ENCODE measurements around the gene SLC39A11.

The SLC39A11 gene

GRCh38 chr17:72876413-72876812, 216.1 kb downstream of the SLC39A11 start:
- ATAC-seq (no peak), DNase-seq (ENCODE audit: low spot score in 2 of 2) (no peak)
- Mint-ChIP-seq H3K27ac (no peak overlapping the region), H3K4me1 (no peaks in the 10 kb centered on the region), H3K4me3 (no peak overlapping the region), H3K9me3 (peaks cover 14% of the 10 kb centered on the region), H3K36me3 (no peaks in the 10 kb centered on the region)

GRCh38 chr17:72875361-72875760, 217.1 kb downstream of the SLC39A11 start:
- no peak overlapping the region for H3K4me3 Mint-ChIP-seq
- H3K9me3 Mint-ChIP-seq: peaks cover 14% of the 10 kb centered on the region
- DNase-seq (ENCODE audit: low spot score in 2 of 2) (no peak), ATAC-seq (no peak)
- no peak overlapping the region for H3K27ac Mint-ChIP-seq
- no peaks in the 10 kb centered on the region for H3K4me1 Mint-ChIP-seq
- no peaks in the 10 kb centered on the region for H3K36me3 Mint-ChIP-seq

GRCh38 chr17:72872396-72872795, 220.1 kb downstream of the SLC39A11 start:
- DNase-seq (ENCODE audit: low spot score in 2 of 2) (no peak), ATAC-seq (no peak)
- Mint-ChIP-seq H3K9me3 (peaks cover 5% of the 10 kb centered on the region), H3K4me1 (peaks cover 8% of the 10 kb centered on the region), H3K27ac (no peak overlapping the region), H3K36me3 (no peaks in the 10 kb centered on the region), H3K4me3 (no peak overlapping the region)

GRCh38 chr17:72870367-72870985, 222.0 kb downstream of the SLC39A11 start:
- peaks cover 26% of the 10 kb centered on the region for H3K4me1 Mint-ChIP-seq
- H3K9me3 Mint-ChIP-seq: no peaks in the 10 kb centered on the region
- ATAC-seq (no peak), DNase-seq (ENCODE audit: low spot score in 2 of 2) (no peak)
- H3K4me3 Mint-ChIP-seq: no peak overlapping the region
- no peaks in the 10 kb centered on the region for H3K36me3 Mint-ChIP-seq
- H3K27ac Mint-ChIP-seq: no peak overlapping the region

- DNase-seq (ENCODE audit: low spot score in 2 of 2) (no peak), ATAC-seq (no peak)
- H3K9me3 Mint-ChIP-seq: no peaks in the 10 kb centered on the region
- no peak overlapping the region for H3K4me3 Mint-ChIP-seq
- no peaks in the 10 kb centered on the region for H3K36me3 Mint-ChIP-seq
- H3K4me1 Mint-ChIP-seq: peaks cover 35% of the 10 kb centered on the region
- no peak overlapping the region for H3K27ac Mint-ChIP-seq
These were observed 222.9 kb downstream of the SLC39A11 start for GRCh38 chr17:72869630-72870029.

GRCh38 chr17:72865954-72866353, 226.5 kb downstream of the SLC39A11 start:
- peaks cover 51% of the 10 kb centered on the region for H3K4me1 Mint-ChIP-seq
- no peak overlapping the region for H3K27ac Mint-ChIP-seq
- H3K4me3 Mint-ChIP-seq: no peak overlapping the region
- H3K9me3 Mint-ChIP-seq: no peaks in the 10 kb centered on the region
- DNase-seq (ENCODE audit: low spot score in 2 of 2): no peak
- no peak for ATAC-seq
- H3K36me3 Mint-ChIP-seq: no peaks in the 10 kb centered on the region

GRCh38 chr17:72863526-72864211, 228.8 kb downstream of the SLC39A11 start:
- ATAC-seq (peak; percentile 96), DNase-seq (ENCODE audit: low spot score in 2 of 2) (peak in 1 of 2 donors; percentile 51)
- Mint-ChIP-seq H3K4me3 (no peak overlapping the region), H3K27ac (no peak overlapping the region), H3K9me3 (no peaks in the 10 kb centered on the region), H3K36me3 (no peaks in the 10 kb centered on the region), H3K4me1 (peaks cover 51% of the 10 kb centered on the region)

GRCh38 chr17:72862276-72862999, 230.1 kb downstream of the SLC39A11 start:
- H3K4me3 Mint-ChIP-seq: no peak overlapping the region
- no peak for DNase-seq (ENCODE audit: low spot score in 2 of 2)
- no peak for ATAC-seq

GRCh38 chr17:72861811-72862210, 230.7 kb downstream of the SLC39A11 start:
- DNase-seq (ENCODE audit: low spot score in 2 of 2) (no peak), ATAC-seq (no peak)
- Mint-ChIP-seq H3K36me3 (no peaks in the 10 kb centered on the region), H3K9me3 (no peaks in the 10 kb centered on the region), H3K4me3 (no peak overlapping the region), H3K4me1 (peaks cover 37% of the 10 kb centered on the region), H3K27ac (no peak overlapping the region)

More at GRCh38 chr17:72862276-72862999, 230.1 kb downstream of the SLC39A11 start:
- no peaks in the 10 kb centered on the region for H3K9me3 Mint-ChIP-seq
- no peak overlapping the region for H3K27ac Mint-ChIP-seq
- H3K4me1 Mint-ChIP-seq: peaks cover 44% of the 10 kb centered on the region
- H3K36me3 Mint-ChIP-seq: no peaks in the 10 kb centered on the region

GRCh38 chr17:72860778-72861177, 231.7 kb downstream of the SLC39A11 start:
- no peak overlapping the region for H3K27ac Mint-ChIP-seq
- ATAC-seq (no peak), DNase-seq (ENCODE audit: low spot score in 2 of 2) (no peak)
- peaks cover 28% of the 10 kb centered on the region for H3K4me1 Mint-ChIP-seq
- H3K9me3 Mint-ChIP-seq: no peaks in the 10 kb centered on the region
- H3K36me3 Mint-ChIP-seq: no peaks in the 10 kb centered on the region
- H3K4me3 Mint-ChIP-seq: no peak overlapping the region

GRCh38 chr17:72858826-72859495, 233.5 kb downstream of the SLC39A11 start:
- Mint-ChIP-seq H3K27ac (no peak overlapping the region), H3K4me1 (peaks cover 10% of the 10 kb centered on the region), H3K36me3 (no peaks in the 10 kb centered on the region), H3K9me3 (no peaks in the 10 kb centered on the region), H3K4me3 (no peak overlapping the region)
- ATAC-seq (no peak), DNase-seq (ENCODE audit: low spot score in 2 of 2) (no peak)

GRCh38 chr17:72853440-72854415, 238.8 kb downstream of the SLC39A11 start:
- no peak overlapping the region for H3K4me3 Mint-ChIP-seq
- no peak for ATAC-seq
- no peaks in the 10 kb centered on the region for H3K9me3 Mint-ChIP-seq
- no peak for DNase-seq (ENCODE audit: low spot score in 2 of 2)
- peaks cover 5% of the 10 kb centered on the region for H3K4me1 Mint-ChIP-seq
- H3K36me3 Mint-ChIP-seq: peaks cover 5% of the 10 kb centered on the region
- no peak overlapping the region for H3K27ac Mint-ChIP-seq

- Mint-ChIP-seq H3K36me3 (peaks cover 5% of the 10 kb centered on the region), H3K4me1 (peaks cover 5% of the 10 kb centered on the region), H3K4me3 (no peak overlapping the region), H3K9me3 (no peaks in the 10 kb centered on the region), H3K27ac (no peak overlapping the region)
- DNase-seq (ENCODE audit: low spot score in 2 of 2) (no peak), ATAC-seq (no peak)
These were observed 240.1 kb downstream of the SLC39A11 start for GRCh38 chr17:72852277-72852938.
